ENCODE results near the gene MEX3C.

GRCh38 chr18:51192026-51192425, 5.5 kb downstream of the MEX3C start:
- TF ChIP-seq TCF7L2 (IDR thresholded peaks at IDR 0.05; ENCODE audit: borderline replicate concordance, extremely low read depth, insufficient read depth, insufficient read length) (no peak), CTCF (IDR thresholded peaks at IDR 0.05 in 2 of 3, conservative IDR thresholded peaks at IDR 0.05 in 1 of 3; ENCODE audit: borderline replicate concordance in 1 of 3, insufficient read depth in 1 of 3, low read depth in 2 of 3, low read length in 2 of 3) (no peak), POLR2A (IDR thresholded peaks at IDR 0.05; ENCODE audit: borderline replicate concordance, extremely low read depth, insufficient read depth, insufficient read length) (no peak), CEBPB (IDR thresholded peaks at IDR 0.05; ENCODE audit: low read depth) (no peak), ELF1 (IDR thresholded peaks at IDR 0.05; ENCODE audit: borderline replicate concordance, low read depth) (no peak), REST (IDR thresholded peaks at IDR 0.05; ENCODE audit: low read depth) (no peak), EZH2 (IDR thresholded peaks at IDR 0.05) (no peak), FOSL1 (IDR thresholded peaks at IDR 0.05; ENCODE audit: low read depth) (no peak), ZFX (IDR thresholded peaks at IDR 0.05) (no peak), EGR1 (IDR thresholded peaks at IDR 0.05; ENCODE audit: low read depth) (no peak), ZBTB33 (IDR thresholded peaks at IDR 0.05; ENCODE audit: extremely low read depth, insufficient replicate concordance, low read length) (no peak)
